Raji (cell line): ENCODE results near the gene CPT1C.

ENCODE experiments used
- POLR2A ChIP-seq: IDR thresholded peaks from 2 replicates; pipeline ENCODE4 v1.6.1; 2011; ENCODE audit warnings: low read depth, low read length, control low read depth; ENCODE audit not compliant: insufficient read depth

CPT1C gene

GRCh38 chr19:49704888-49705642 lies 14.1 kb downstream of the CPT1C start:
- no peak for TF ChIP-seq POLR2A

GRCh38 chr19:49705919-49706318 lies 15.0 kb downstream of the CPT1C start:
- no peak for TF ChIP-seq POLR2A

GRCh38 chr19:49710372-49710951 lies 19.5 kb downstream of the CPT1C start:
- no peak for TF ChIP-seq POLR2A

GRCh38 chr19:49712397-49712859 lies 21.5 kb downstream of the CPT1C start:
- no peak for TF ChIP-seq POLR2A

GRCh38 chr19:49713236-49713845 lies 22.4 kb downstream of the CPT1C start:
- no peak for TF ChIP-seq POLR2A

- TF ChIP-seq POLR2A: no peak
These were observed 25.2 kb downstream of the CPT1C start for GRCh38 chr19:49716154-49716553.

- no peak for TF ChIP-seq POLR2A
These were observed 27.6 kb downstream of the CPT1C start for GRCh38 chr19:49718511-49718910.

GRCh38 chr19:49718991-49719390 lies 28.1 kb downstream of the CPT1C start:
- TF ChIP-seq POLR2A: no peak

- no peak for TF ChIP-seq POLR2A
These were observed 36.5 kb downstream of the CPT1C start for GRCh38 chr19:49727217-49728030.

- TF ChIP-seq POLR2A: no peak
These were observed 39.2 kb downstream of the CPT1C start for GRCh38 chr19:49730166-49730565.

GRCh38 chr19:49738268-49738667 lies 47.4 kb downstream of the CPT1C start:
- no peak for TF ChIP-seq POLR2A

- TF ChIP-seq POLR2A: no peak
These were observed 48.2 kb downstream of the CPT1C start for GRCh38 chr19:49739098-49739497.

- no peak for TF ChIP-seq POLR2A
These were observed 49.0 kb downstream of the CPT1C start for GRCh38 chr19:49739933-49740332.

- TF ChIP-seq POLR2A: no peak
These were observed 50.4 kb downstream of the CPT1C start for GRCh38 chr19:49741210-49741844.

GRCh38 chr19:49744946-49745381 lies 54.0 kb downstream of the CPT1C start:
- TF ChIP-seq POLR2A: no peak
